ENCODE results near the gene B3GNT5.

GRCh38 chr3:183265157-183265642 is 12.1 kb downstream of the B3GNT5 start:
- TF ChIP-seq JUNB (IDR thresholded peaks at IDR 0.05), result no peak
- TF ChIP-seq SP1 (IDR thresholded peaks at IDR 0.05; ENCODE audit: low read depth, low read length), result no peak
- no peak for TF ChIP-seq POLR2AphosphoS5 (IDR thresholded peaks at IDR 0.05; ENCODE audit: low read length)
- TF ChIP-seq RB1 (IDR thresholded peaks at IDR 0.05; ENCODE audit: borderline replicate concordance), result no peak
- no peak for TF ChIP-seq USF1 (IDR thresholded peaks at IDR 0.05; ENCODE audit: borderline replicate concordance, extremely low read length, insufficient read depth, low read depth, low read length)
- TF ChIP-seq SMARCA5 (IDR thresholded peaks at IDR 0.05), result no peak
